Measurements from ENCODE around the gene POLR3A. TPM values are rescaled to one million over a fixed set of nuclear protein-coding genes. Genes with fewer than 3 reads are reported as not detected.
A peak's percentile ranks its signal among the peaks of the same experiment; 100 is the strongest.

Gene POLR3A
- total RNA-seq, 1 donor from 2014 or later: 16.9 TPM

DNA sequence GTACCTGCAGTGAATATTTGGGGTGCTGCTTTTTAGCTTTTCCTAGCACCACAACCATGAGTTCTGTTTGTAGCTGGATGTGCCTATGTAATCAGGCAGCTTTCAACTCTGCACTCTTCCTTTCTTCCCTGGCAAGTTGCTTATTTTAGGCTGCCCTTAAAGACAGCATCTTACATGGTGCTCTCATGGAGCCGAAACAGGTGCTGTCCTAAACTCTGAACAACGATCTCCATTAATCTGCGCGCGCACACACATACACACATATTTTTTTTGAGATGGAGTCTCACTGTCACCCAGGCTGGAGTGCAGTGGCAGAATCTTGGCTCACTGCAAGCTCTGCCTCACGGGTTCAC is 13.4 kb upstream of the POLR3A start:
- H3K27ac ChIP-seq: no peak overlapping the region
- H3K9me3 ChIP-seq: no peaks in the 10 kb centered on the region
- TF ChIP-seq POLR2AphosphoS5 (IDR thresholded peaks at IDR 0.05; ENCODE audit: insufficient read depth in 1 of 2, low read depth in 1 of 2): no peak
- TF ChIP-seq, protein P1, sequence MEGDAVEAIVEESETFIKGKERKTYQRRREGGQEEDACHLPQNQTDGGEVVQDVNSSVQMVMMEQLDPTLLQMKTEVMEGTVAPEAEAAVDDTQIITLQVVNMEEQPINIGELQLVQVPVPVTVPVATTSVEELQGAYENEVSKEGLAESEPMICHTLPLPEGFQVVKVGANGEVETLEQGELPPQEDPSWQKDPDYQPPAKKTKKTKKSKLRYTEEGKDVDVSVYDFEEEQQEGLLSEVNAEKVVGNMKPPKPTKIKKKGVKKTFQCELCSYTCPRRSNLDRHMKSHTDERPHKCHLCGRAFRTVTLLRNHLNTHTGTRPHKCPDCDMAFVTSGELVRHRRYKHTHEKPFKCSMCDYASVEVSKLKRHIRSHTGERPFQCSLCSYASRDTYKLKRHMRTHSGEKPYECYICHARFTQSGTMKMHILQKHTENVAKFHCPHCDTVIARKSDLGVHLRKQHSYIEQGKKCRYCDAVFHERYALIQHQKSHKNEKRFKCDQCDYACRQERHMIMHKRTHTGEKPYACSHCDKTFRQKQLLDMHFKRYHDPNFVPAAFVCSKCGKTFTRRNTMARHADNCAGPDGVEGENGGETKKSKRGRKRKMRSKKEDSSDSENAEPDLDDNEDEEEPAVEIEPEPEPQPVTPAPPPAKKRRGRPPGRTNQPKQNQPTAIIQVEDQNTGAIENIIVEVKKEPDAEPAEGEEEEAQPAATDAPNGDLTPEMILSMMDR (IDR thresholded peaks at IDR 0.05): no peak
- no peak for TF ChIP-seq POLR2A (IDR thresholded peaks at IDR 0.05)
- intact Hi-C loops (cut with DNase I): loop anchor here (10.0 kb wide), 1 partner anchor 1152 kb away; no protein-coding TSS in a partner anchor
- H3K4me1 ChIP-seq: peaks cover 23% of the 10 kb centered on the region
- H3K36me3 ChIP-seq: peaks cover 0 to 45% of the 10 kb centered on the region in 2 donors
- DNase-seq (ENCODE audit: extremely low spot score in 2 of 2): no peak
- no peak overlapping the region for H3K4me3 ChIP-seq
- no peaks in the 10 kb centered on the region for H3K27me3 ChIP-seq

DNA sequence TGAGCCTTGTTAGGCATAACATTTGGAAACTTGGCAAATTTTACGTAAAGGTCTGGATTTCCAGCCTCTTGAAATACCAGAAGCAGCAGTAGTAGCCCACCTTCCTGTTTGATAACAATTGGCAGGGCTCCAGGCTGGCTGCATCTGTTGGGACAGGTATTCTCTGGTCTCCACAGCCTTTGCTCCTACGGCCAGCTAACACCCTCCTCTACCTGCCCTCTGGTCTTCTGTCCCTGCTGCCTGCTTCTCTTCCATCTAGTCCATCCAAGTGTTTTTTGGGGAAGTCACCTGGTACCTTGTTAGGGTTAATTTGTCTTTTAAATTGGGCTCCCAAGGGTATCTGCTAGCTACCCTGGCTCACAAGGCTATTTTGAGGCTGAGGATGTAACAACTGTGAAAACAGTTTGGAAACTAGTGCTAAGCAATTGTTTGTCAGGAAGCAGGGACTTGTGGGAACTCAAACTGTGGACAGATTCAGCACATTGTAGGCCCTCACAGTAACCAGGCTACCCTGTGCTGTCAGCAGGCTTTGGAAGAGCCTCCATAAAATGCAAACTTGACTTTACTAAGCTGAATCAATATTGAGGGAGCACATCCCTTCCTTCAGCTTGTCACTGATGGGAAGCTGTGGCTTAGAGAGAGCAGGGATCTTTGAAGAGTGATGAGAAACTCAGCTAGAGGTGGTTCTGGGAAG is 12.9 kb upstream of the POLR3A start:
- Histone ChIP-seq H3K27me3 (no peaks in the 10 kb centered on the region), H3K36me3 (peaks cover 0 to 50% of the 10 kb centered on the region in 2 donors), H3K27ac (no peak overlapping the region), H3K9me3 (no peaks in the 10 kb centered on the region), H3K4me3 (no peak overlapping the region), H3K4me1 (peaks cover 28% of the 10 kb centered on the region)
- no peak for DNase-seq (ENCODE audit: extremely low spot score in 2 of 2)
- intact Hi-C loops (cut with DNase I): loop anchor here (10.0 kb wide), 1 partner anchor 1153 kb away; no protein-coding TSS in a partner anchor
- TF ChIP-seq POLR2A (IDR thresholded peaks at IDR 0.05) (no peak), POLR2AphosphoS5 (IDR thresholded peaks at IDR 0.05; ENCODE audit: insufficient read depth in 1 of 2, low read depth in 1 of 2) (no peak)
- TF ChIP-seq, protein P1 (IDR thresholded peaks at IDR 0.05): no peak

DNA sequence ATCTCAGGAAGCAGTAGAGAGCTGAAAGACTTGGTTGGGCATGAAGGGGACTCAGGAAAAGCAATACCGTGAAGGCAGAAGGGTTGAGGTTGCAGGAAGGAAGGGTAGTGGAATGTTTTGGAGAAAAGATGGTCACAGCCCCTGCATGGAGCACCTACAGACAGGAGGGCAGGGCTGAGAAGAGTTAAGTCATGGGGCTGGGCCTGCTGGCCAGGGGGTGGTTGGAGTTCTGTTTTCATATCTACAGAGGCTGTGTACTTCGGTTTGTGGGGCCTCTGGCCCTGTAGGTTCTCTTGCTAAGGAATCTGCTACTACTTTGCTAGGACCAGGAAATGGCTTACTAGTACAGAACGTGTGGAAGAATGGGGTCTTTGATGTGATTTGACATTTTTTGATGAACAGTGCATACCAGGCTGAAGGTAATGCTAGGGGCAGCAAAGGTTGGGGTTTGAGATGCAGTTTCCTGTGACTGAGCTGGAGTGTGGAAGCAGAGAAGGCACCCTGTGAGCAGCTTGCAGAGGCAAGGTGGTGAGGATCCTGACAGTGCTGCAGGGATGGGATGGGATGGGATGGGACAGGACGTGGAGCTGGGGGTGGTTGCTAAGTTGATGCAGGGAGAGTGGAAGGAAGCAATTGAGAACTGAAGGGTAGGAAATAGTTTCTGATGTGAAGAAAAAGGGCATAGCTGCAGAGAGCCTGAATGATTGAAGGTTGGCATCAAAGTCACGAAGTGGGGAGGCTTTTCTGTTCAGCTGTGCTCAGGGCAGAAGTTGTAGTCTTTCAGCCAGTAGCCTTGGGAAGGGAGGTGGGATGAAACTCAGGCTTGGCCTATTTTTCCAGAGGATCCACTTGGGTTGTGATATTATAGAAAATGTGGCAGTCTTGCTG is 12.1 kb upstream of the POLR3A start:
- no peak overlapping the region for H3K27ac ChIP-seq
- DNase-seq (ENCODE audit: extremely low spot score in 2 of 2): no peak
- H3K4me1 ChIP-seq: peaks cover 36% of the 10 kb centered on the region
- no peaks in the 10 kb centered on the region for H3K9me3 ChIP-seq
- intact Hi-C loops (cut with DNase I): loop anchor here (10.0 kb wide), 1 partner anchor 1153 kb away; no protein-coding TSS in a partner anchor
- TF ChIP-seq, protein P1 (IDR thresholded peaks at IDR 0.05): no peak
- TF ChIP-seq POLR2AphosphoS5 (IDR thresholded peaks at IDR 0.05; ENCODE audit: insufficient read depth in 1 of 2, low read depth in 1 of 2) (no peak), POLR2A (IDR thresholded peaks at IDR 0.05) (no peak)
- H3K27me3 ChIP-seq: no peaks in the 10 kb centered on the region
- peaks cover 0 to 58% of the 10 kb centered on the region in 2 donors for H3K36me3 ChIP-seq
- no peak overlapping the region for H3K4me3 ChIP-seq

DNA sequence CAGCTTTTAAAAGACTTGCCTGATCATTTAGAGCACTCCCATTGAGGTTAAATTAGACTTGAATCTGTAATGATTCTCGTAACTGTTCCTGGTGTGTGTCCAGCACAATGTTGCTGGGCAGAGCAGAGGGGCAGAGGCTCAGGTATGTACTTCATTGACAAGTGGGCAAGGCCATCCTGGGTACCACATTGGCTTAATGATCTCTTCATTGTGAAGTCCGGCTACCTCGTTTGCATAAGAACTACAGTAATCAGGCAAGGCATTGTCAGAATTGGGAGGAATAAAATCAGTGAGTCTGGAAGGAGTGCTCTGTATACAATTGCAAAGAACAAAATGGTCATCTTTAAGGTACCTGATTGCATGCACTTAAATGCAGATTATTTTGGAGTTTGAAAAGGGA is 10.4 kb upstream of the POLR3A start:
- Histone ChIP-seq H3K4me1 (peaks cover 53% of the 10 kb centered on the region), H3K27me3 (no peaks in the 10 kb centered on the region), H3K36me3 (peaks cover 0 to 72% of the 10 kb centered on the region in 2 donors), H3K4me3 (no peak overlapping the region), H3K27ac (peak overlapping the region; percentile 40), H3K9me3 (no peaks in the 10 kb centered on the region)
- intact Hi-C loops (cut with DNase I): loop anchor here (10.0 kb wide), 1 partner anchor 1155 kb away; no protein-coding TSS in a partner anchor
- no peak for TF ChIP-seq POLR2A (IDR thresholded peaks at IDR 0.05)
- TF ChIP-seq, protein P1 (IDR thresholded peaks at IDR 0.05): no peak
- TF ChIP-seq POLR2AphosphoS5 (IDR thresholded peaks at IDR 0.05; ENCODE audit: insufficient read depth in 1 of 2, low read depth in 1 of 2): no peak
- DNase-seq (ENCODE audit: extremely low spot score in 2 of 2): no peak
